Transverse colon (tissue), 4 donors: Measurements from ENCODE around the gene MGA. TPM values are rescaled to one million over a fixed set of nuclear protein-coding genes. Genes with fewer than 3 reads are reported as not detected.

Experiments
- DNase-seq: peaks from one replicate; pipeline ENCODE4 v3.0.0-alpha.2; 2019
- H3K27ac ChIP-seq, 4 donors: fragments of 200-600 bp; sonication (generic); 2 replicates each; pipeline ENCODE4 v1.5.1; 2016 to 2018; ENCODE audit warnings: inconsistent platforms in 4 of 4
- H3K27me3 ChIP-seq: fragments of 200-600 bp; sonication (generic); 2 replicates; pipeline ENCODE4 v1.5.1; 2017; ENCODE audit warnings: inconsistent platforms
- H3K36me3 ChIP-seq, 4 donors: fragments of 200-600 bp; sonication (generic); 2 replicates each; pipeline ENCODE4 v1.5.1; 2017 to 2019; ENCODE audit warnings: inconsistent platforms in 4 of 4
- H3K4me1 ChIP-seq, 4 donors: fragments of 200-600 bp; sonication (generic); 2 replicates each; pipeline ENCODE4 v1.5.1; 2017 to 2020; ENCODE audit warnings: inconsistent platforms in 4 of 4
- H3K4me3 ChIP-seq, 4 donors: fragments of 200-600 bp; sonication (generic); 1 replicate in 1 of 4; 2 replicates in 3 of 4; pipeline versions ENCODE4 v1.5.1 to v1.6.1; 2017 to 2019; ENCODE audit warnings: inconsistent platforms in 4 of 4
- H3K9me3 ChIP-seq, 2 donors: fragments of 200-600 bp; sonication (generic); 2 replicates each; pipeline ENCODE4 v1.5.1; 2017 to 2019; ENCODE audit warnings: inconsistent platforms in 2 of 2
- CTCF ChIP-seq, 5 experiments: fragments of 200-600 bp in 3 of 5; fragments of 450-650 bp in 2 of 5; sonication (generic) in 3 of 5; IDR thresholded peaks; 1 replicate in 2 of 5; 2 replicates in 3 of 5; pipeline ENCODE4 v1.5.1; 2016 to 2017; ENCODE audit warnings: antibody characterized with exemption in 5 of 5, inconsistent platforms in 3 of 5, mild to moderate bottlenecking in 2 of 5, moderate library complexity in 1 of 5
- EP300 ChIP-seq: sonication (generic); formaldehyde crosslinking; IDR thresholded peaks from one replicate; pipeline ENCODE4 v1.6.1; 2017; ENCODE audit warnings: antibody characterized with exemption, low read depth
- POLR2A ChIP-seq: fragments of 450-650 bp; IDR thresholded peaks from one replicate; pipeline ENCODE4 v1.6.1; 2016; ENCODE audit warnings: antibody characterized with exemption, mild to moderate bottlenecking, moderate library complexity
- POLR2AphosphoS5 ChIP-seq, 3 donors: sonication (generic); formaldehyde crosslinking; IDR thresholded peaks; one replicate each; pipeline ENCODE4 v1.6.1; 2016; ENCODE audit warnings: antibody characterized with exemption in 3 of 3
- WGBS, 2 donors: methylation state at CpG; one replicate each; pipeline ENCODE4 v1.1.5; 2018; ENCODE audit warnings: low coverage in 1 of 2; 5-methylcytosine and 5-hydroxymethylcytosine counted together
- in situ Hi-C, 4 donors: fragments of 200-750 bp; cut with MboI; loops; one replicate each; pipeline versions ENCODE4 v1.15.0 to v1.15.1; 2017; ENCODE audit warnings: low sequenced_read_pairs in 3 of 4, low pct_ligation_motif_present in 1 of 4, low pct_unique_long_range_greater_than_20kb in 1 of 4
- intact Hi-C: fragments of 100-400 bp; cut with DNase I; formaldehyde crosslinking; loops from one replicate; pipeline ENCODE4 v1.15.1; 2023; ENCODE audit warnings: low total_unique reads
- total RNA-seq, 4 donors: library from RNA; depleted of rRNA; stranded (reverse); fragments of >200 nt; gene quantifications; one replicate each; pipeline ENCODE4 v1.1.0, GENCODE V29; 2016

Gene MGA
- total RNA-seq, 4 donors from 2014 or later: 12.3 to 33.2 (median 27.6) TPM

GRCh38 chr15:41650806-41651205 lies 9.4 kb upstream of the MGA start:
- peaks cover 0 to 4% (median 0%) of the 10 kb centered on the region in 4 donors for H3K4me1 ChIP-seq
- H3K9me3 ChIP-seq: no peaks in the 10 kb centered on the region
- H3K4me3 ChIP-seq: no peak overlapping the region
- intact Hi-C loops: no loop called here
- no peaks in the 10 kb centered on the region for H3K36me3 ChIP-seq
- no peak overlapping the region for H3K27ac ChIP-seq
- in situ Hi-C loops: no loop called here
- 94 to 100% methylated on average over 1 of the region's 1 CpG for WGBS, 2 donors
- TF ChIP-seq CTCF (IDR thresholded peaks at IDR 0.05): no peak
- TF ChIP-seq POLR2AphosphoS5 (IDR thresholded peaks at IDR 0.05): no peak
- no peak for TF ChIP-seq POLR2A
- no peak for TF ChIP-seq EP300
- no peaks in the 10 kb centered on the region for H3K27me3 ChIP-seq
- DNase-seq: no peak

GRCh38 chr15:41651373-41651772 lies 8.8 kb upstream of the MGA start:
- DNase-seq: no peak
- in situ Hi-C loops: no loop called here
- TF ChIP-seq POLR2A (no peak), CTCF (IDR thresholded peaks at IDR 0.05) (no peak), EP300 (no peak), POLR2AphosphoS5 (IDR thresholded peaks at IDR 0.05) (no peak)
- Histone ChIP-seq H3K36me3 (no peaks in the 10 kb centered on the region), H3K4me1 (peaks cover 0 to 4% (median 0%) of the 10 kb centered on the region in 4 donors), H3K4me3 (no peak overlapping the region), H3K9me3 (no peaks in the 10 kb centered on the region), H3K27ac (no peak overlapping the region), H3K27me3 (no peaks in the 10 kb centered on the region)
- intact Hi-C loops: no loop called here
- WGBS, 2 donors: 77 to 84% methylated on average over 1 of the region's 1 CpG

GRCh38 chr15:41653760-41654159 lies 6.4 kb upstream of the MGA start:
- no peak for DNase-seq
- WGBS, 2 donors: 67 to 76% methylated on average over 3 of the region's 3 CpGs
- H3K36me3 ChIP-seq: no peaks in the 10 kb centered on the region
- peaks cover 0 to 4% (median 0%) of the 10 kb centered on the region in 4 donors for H3K4me1 ChIP-seq
- TF ChIP-seq POLR2A (no peak), CTCF (IDR thresholded peaks at IDR 0.05) (no peak), EP300 (no peak), POLR2AphosphoS5 (IDR thresholded peaks at IDR 0.05) (no peak)
- intact Hi-C loops: no loop called here
- H3K27ac ChIP-seq: no peak overlapping the region
- in situ Hi-C loops: no loop called here
- no peak overlapping the region for H3K4me3 ChIP-seq
- H3K9me3 ChIP-seq: no peaks in the 10 kb centered on the region
- no peaks in the 10 kb centered on the region for H3K27me3 ChIP-seq

- no peak overlapping the region for H3K27ac ChIP-seq
- no peak for DNase-seq
- intact Hi-C loops (no loop called here), in situ Hi-C loops (no loop called here)
- H3K36me3 ChIP-seq: no peaks in the 10 kb centered on the region
- H3K4me3 ChIP-seq: no peak overlapping the region
- TF ChIP-seq CTCF (IDR thresholded peaks at IDR 0.05): no peak
- no peak for TF ChIP-seq POLR2AphosphoS5 (IDR thresholded peaks at IDR 0.05)
- TF ChIP-seq POLR2A: no peak
- no peak for TF ChIP-seq EP300
- peaks cover 0 to 12% (median 10%) of the 10 kb centered on the region in 4 donors for H3K4me1 ChIP-seq
- WGBS, 2 donors: 68 to 88% methylated on average over 4 of the region's 4 CpGs
- H3K27me3 ChIP-seq: no peaks in the 10 kb centered on the region
- H3K9me3 ChIP-seq: no peaks in the 10 kb centered on the region
Observed at GRCh38 chr15:41655716-41656115, 4.5 kb upstream of the MGA start.
